Smooth muscle cell (in vitro differentiated cells): ENCODE data around the gene STIM1. TPM values are rescaled to one million over a fixed set of nuclear protein-coding genes. Genes with fewer than 3 reads are reported as not detected.

Experiments
- DNase-seq: peaks from one replicate; lab custom pipeline; 2025; ENCODE audit not compliant: unreplicated experiment; lab: John Stamatoyannopoulos, UW
- H2AFZ ChIP-seq: fragments of 200-600 bp; sonication (generic); 2 replicates; pipeline ENCODE4 v1.6.0; 2016; ENCODE audit warnings: antibody characterized with exemption, low read depth, mild to moderate bottlenecking
- H3F3A ChIP-seq: fragments of 200-600 bp; sonication (generic); 2 replicates; pipeline ENCODE4 v1.6.0; 2017; ENCODE audit warnings: antibody characterized with exemption, low read depth
- H3K27ac ChIP-seq: fragments of 200-600 bp; sonication (generic); 2 replicates; pipeline ENCODE4 v1.5.1; 2016; ENCODE audit warnings: low read depth, mild to moderate bottlenecking
- H3K27me3 ChIP-seq: fragments of 200-600 bp; sonication (generic); 2 replicates; pipeline ENCODE4 v1.6.1; 2016; ENCODE audit warnings: low read depth, mild to moderate bottlenecking
- H3K36me3 ChIP-seq: fragments of 200-600 bp; sonication (generic); 2 replicates; pipeline ENCODE4 v1.5.1; 2016; ENCODE audit warnings: low read depth
- H3K4me1 ChIP-seq: fragments of 200-600 bp; sonication (generic); 2 replicates; pipeline ENCODE4 v1.5.1; 2016; ENCODE audit warnings: low read depth
- H3K4me2 ChIP-seq: fragments of 200-600 bp; sonication (generic); 2 replicates; pipeline ENCODE4 v1.6.0; 2016; ENCODE audit warnings: mild to moderate bottlenecking
- H3K4me3 ChIP-seq: fragments of 200-600 bp; sonication (generic); 2 replicates; pipeline ENCODE4 v1.5.1; 2016; ENCODE audit warnings: mild to moderate bottlenecking
- H3K79me2 ChIP-seq: fragments of 200-600 bp; sonication (generic); 2 replicates; pipeline ENCODE4 v1.6.0; 2016; ENCODE audit warnings: low read depth, mild to moderate bottlenecking
- H3K9ac ChIP-seq: fragments of 200-600 bp; sonication (generic); 2 replicates; pipeline ENCODE4 v1.6.0; 2016; ENCODE audit warnings: low read depth
- H3K9me3 ChIP-seq: fragments of 200-600 bp; sonication (generic); replicated peaks from 2 replicates; pipeline ENCODE4 v1.5.1; 2016; ENCODE audit warnings: low read depth
- H4K20me1 ChIP-seq: fragments of 200-600 bp; sonication (generic); 2 replicates; pipeline ENCODE4 v1.6.0; 2016; ENCODE audit warnings: low read depth
- CTCF ChIP-seq: fragments of 200-600 bp; sonication (generic); IDR thresholded peaks from 2 replicates; pipeline ENCODE4 v1.5.1; 2017; ENCODE audit warnings: borderline replicate concordance, mild to moderate bottlenecking, antibody characterized with exemption; ENCODE audit not compliant: insufficient read depth, poor library complexity, severe bottlenecking
- WGBS: methylation state at CpG from one replicate; pipeline ENCODE4 v1.1.7; 2016; ENCODE audit warnings: low lambda C conversion rate; 5-methylcytosine and 5-hydroxymethylcytosine counted together
- polyA plus RNA-seq: library from polyadenylated mRNA; unstranded; fragments of >200 nt; fragmentation: Nextera tagmentation; extraction: Ambion mirVana; gene quantifications from 2 replicates; pipeline ENCODE4 v1.2.1, GENCODE V29; 2016
- total RNA-seq: library from RNA; depleted of rRNA; stranded (reverse); fragments of >200 nt; gene quantifications from 2 replicates; pipeline ENCODE4 v1.2.3, GENCODE V29; 2014

Gene STIM1
- total and polyA plus RNA-seq, 2 experiments from 2014 or later: 15.3 to 31.5 TPM

GRCh38 chr11:3981084-3981633 lies 125.7 kb downstream of the STIM1 start:
- DNase-seq: no peak
- no peak for TF ChIP-seq CTCF

DNA sequence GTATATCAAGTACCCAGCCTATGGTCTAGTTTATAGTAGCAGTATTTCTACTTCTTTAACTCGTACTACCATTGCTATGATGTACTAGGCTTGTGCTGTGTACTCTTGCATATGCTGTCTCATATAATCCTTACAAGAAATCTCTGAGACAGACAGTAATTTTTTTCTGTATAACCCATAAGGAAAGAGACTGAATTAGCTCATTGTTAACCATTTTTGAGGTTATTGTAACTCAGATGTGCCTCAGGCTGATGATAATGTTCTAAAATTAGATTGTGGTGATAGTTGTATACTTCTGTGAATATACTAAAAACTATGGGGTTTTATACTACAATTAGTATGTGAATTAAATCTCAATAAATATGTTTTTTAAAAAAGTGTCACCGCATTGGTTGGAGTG lies 127.0 kb downstream of the STIM1 start:
- H3K27ac ChIP-seq: no peak overlapping the region
- H3K27me3 ChIP-seq: no peaks in the 10 kb centered on the region
- H3K36me3 ChIP-seq: no peaks in the 10 kb centered on the region
- no peaks in the 10 kb centered on the region for H3K9me3 ChIP-seq
- no peaks in the 10 kb centered on the region for H3K79me2 ChIP-seq
- H3K4me3 ChIP-seq: no peak overlapping the region
- H3K4me1 ChIP-seq: no peaks in the 10 kb centered on the region
- no peak overlapping the region for H3K4me2 ChIP-seq
- peaks cover 8% of the 10 kb centered on the region for H4K20me1 ChIP-seq
- no peak for TF ChIP-seq CTCF
- DNase-seq: no peak
- H2AFZ ChIP-seq: no peak overlapping the region
- H3F3A ChIP-seq: no peaks in the 10 kb centered on the region
- no peak overlapping the region for H3K9ac ChIP-seq
- WGBS: 93% methylated on average over 2 of the region's 2 CpGs

More at GRCh38 chr11:3981084-3981633, 125.7 kb downstream of the STIM1 start:
- Histone ChIP-seq H3K27me3 (no peaks in the 10 kb centered on the region), H3K4me3 (no peak overlapping the region), H3K9me3 (no peaks in the 10 kb centered on the region), H3K27ac (no peak overlapping the region), H3K79me2 (no peaks in the 10 kb centered on the region), H3K4me2 (no peak overlapping the region), H4K20me1 (peaks cover 8% of the 10 kb centered on the region), H3K9ac (no peak overlapping the region), H3K36me3 (no peaks in the 10 kb centered on the region), H3K4me1 (no peaks in the 10 kb centered on the region), H2AFZ (no peak overlapping the region), H3F3A (no peaks in the 10 kb centered on the region)
- WGBS: 95% methylated on average over 9 of the region's 9 CpGs

- Histone ChIP-seq H3K9ac (no peak overlapping the region), H3K36me3 (no peaks in the 10 kb centered on the region), H4K20me1 (peaks cover 8% of the 10 kb centered on the region), H3F3A (no peaks in the 10 kb centered on the region), H3K27ac (no peak overlapping the region), H3K79me2 (no peaks in the 10 kb centered on the region), H2AFZ (no peak overlapping the region), H3K9me3 (no peaks in the 10 kb centered on the region), H3K4me3 (no peak overlapping the region), H3K4me2 (no peak overlapping the region), H3K27me3 (no peaks in the 10 kb centered on the region), H3K4me1 (no peaks in the 10 kb centered on the region)
- 95% methylated on average over 3 of the region's 3 CpGs for WGBS
- no peak for TF ChIP-seq CTCF
- no peak for DNase-seq
These were observed 127.6 kb downstream of the STIM1 start for GRCh38 chr11:3983101-3983500.

DNA sequence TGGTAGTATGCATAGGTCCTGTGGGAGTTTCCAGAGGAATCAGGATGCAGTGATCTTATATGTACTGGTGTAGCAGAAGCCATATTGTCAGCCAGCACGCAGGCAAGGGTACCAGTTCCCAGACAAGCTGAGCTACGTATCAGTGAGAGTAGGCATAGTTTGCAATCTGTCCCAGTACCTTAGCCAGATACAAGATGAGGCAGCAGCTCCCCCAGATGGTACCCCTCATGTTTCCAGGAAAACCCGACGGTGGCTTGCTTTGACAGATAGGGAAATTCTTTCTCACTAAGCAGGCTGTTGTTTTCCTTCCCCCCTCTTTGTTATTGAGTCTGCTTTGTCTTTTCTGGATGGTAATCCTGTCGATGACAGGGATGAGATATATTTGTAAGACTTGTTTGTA lies 129.4 kb downstream of the STIM1 start:
- no peak overlapping the region for H3K9ac ChIP-seq
- no peak overlapping the region for H3K4me3 ChIP-seq
- H3K4me1 ChIP-seq: no peaks in the 10 kb centered on the region
- no peaks in the 10 kb centered on the region for H3K79me2 ChIP-seq
- TF ChIP-seq CTCF: no peak
- 67% methylated on average over 5 of the region's 5 CpGs for WGBS
- H4K20me1 ChIP-seq: peaks cover 8% of the 10 kb centered on the region
- H3K9me3 ChIP-seq: no peaks in the 10 kb centered on the region
- H3K4me2 ChIP-seq: no peak overlapping the region
- H3F3A ChIP-seq: no peaks in the 10 kb centered on the region
- no peak overlapping the region for H2AFZ ChIP-seq
- H3K27ac ChIP-seq: no peak overlapping the region
- H3K27me3 ChIP-seq: no peaks in the 10 kb centered on the region
- no peaks in the 10 kb centered on the region for H3K36me3 ChIP-seq
- no peak for DNase-seq
